Measurements from ENCODE around the gene ERAP2. TPM values are rescaled to one million over a fixed set of nuclear protein-coding genes. Genes with fewer than 3 reads are reported as not detected.

The ERAP2 gene
- total and polyA plus RNA-seq, 2 of the 13 experiments (the other 11 are each of a cell fraction or from before 2014, with no cell fraction given): 12.8 to 16.6 TPM

DNA sequence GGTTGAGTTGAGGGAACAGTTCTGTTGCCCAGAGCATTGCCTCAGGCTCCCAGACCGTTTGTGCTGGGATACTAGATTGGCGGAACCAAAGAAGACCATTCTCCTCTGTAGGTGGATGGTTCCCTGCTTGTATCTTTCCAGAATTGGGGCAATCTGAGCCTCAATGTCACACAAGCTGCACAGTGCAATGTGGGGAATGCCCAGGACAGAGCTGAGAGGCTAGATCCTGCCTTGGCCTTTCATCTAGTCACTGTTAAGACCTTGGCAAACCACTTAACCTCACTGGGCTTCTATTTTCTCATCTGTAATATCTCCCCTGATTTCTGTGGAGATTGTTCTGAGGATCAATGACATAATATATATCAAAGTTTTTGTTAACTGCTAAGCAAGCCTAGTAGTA lies 16.9 kb upstream of the ERAP2 start:
- intact Hi-C loops (cut with micrococcal nuclease; ENCODE audit: unreplicated experiment): no loop called here
- H3K9me3 ChIP-seq (ENCODE audit: low read length): no peaks in the 10 kb centered on the region
- POLR2A ChIA-PET: no interaction called here
- DNase-seq (ENCODE audit: low spot score): no peak
- H3K27ac ChIP-seq (ENCODE audit: extremely low read length, insufficient read depth, low read length): no peak overlapping the region
- H3K4me2 ChIP-seq (ENCODE audit: low read depth, low read length): no peak overlapping the region
- in situ Hi-C loops (cut with HindIII; ENCODE audit: extremely low pct_ligation_motif_present, low pct_unique_long_range_greater_than_20kb): no loop called here
- ATAC-seq: no peak; the same call in 2 of the 3 replicates
- no peak overlapping the region for H3K4me3 ChIP-seq (replicated peaks in 1 of 3; ENCODE audit: insufficient read depth in 1 of 3, low read depth in 2 of 3, low read length in 3 of 3)
- H3K9ac ChIP-seq (ENCODE audit: insufficient read depth, low read depth, low read length): no peak overlapping the region
- H3K79me2 ChIP-seq (ENCODE audit: insufficient read depth, low read length): no peaks in the 10 kb centered on the region
- peaks cover 23% of the 10 kb centered on the region for H3K4me1 ChIP-seq (ENCODE audit: insufficient read depth, low read length)
- no peaks in the 10 kb centered on the region for H4K20me1 ChIP-seq (ENCODE audit: insufficient read depth, low read length)
- no peaks in the 10 kb centered on the region for H3K27me3 ChIP-seq (ENCODE audit: control insufficient read depth in 1 of 2, insufficient read depth in 2 of 2, low read length in 2 of 2)
- H2AFZ ChIP-seq (ENCODE audit: low read length): no peak overlapping the region
- no peak for TF ChIP-seq ARNT2 (CRISPR knock-in tag; IDR thresholded peaks at IDR 0.05; ENCODE audit: low read depth)
- no peak for TF ChIP-seq ZNF543 (CRISPR knock-in tag; IDR thresholded peaks at IDR 0.05)
- no peak for TF ChIP-seq ZNF224 (CRISPR knock-in tag; IDR thresholded peaks at IDR 0.05)
- TF ChIP-seq, protein P1, sequence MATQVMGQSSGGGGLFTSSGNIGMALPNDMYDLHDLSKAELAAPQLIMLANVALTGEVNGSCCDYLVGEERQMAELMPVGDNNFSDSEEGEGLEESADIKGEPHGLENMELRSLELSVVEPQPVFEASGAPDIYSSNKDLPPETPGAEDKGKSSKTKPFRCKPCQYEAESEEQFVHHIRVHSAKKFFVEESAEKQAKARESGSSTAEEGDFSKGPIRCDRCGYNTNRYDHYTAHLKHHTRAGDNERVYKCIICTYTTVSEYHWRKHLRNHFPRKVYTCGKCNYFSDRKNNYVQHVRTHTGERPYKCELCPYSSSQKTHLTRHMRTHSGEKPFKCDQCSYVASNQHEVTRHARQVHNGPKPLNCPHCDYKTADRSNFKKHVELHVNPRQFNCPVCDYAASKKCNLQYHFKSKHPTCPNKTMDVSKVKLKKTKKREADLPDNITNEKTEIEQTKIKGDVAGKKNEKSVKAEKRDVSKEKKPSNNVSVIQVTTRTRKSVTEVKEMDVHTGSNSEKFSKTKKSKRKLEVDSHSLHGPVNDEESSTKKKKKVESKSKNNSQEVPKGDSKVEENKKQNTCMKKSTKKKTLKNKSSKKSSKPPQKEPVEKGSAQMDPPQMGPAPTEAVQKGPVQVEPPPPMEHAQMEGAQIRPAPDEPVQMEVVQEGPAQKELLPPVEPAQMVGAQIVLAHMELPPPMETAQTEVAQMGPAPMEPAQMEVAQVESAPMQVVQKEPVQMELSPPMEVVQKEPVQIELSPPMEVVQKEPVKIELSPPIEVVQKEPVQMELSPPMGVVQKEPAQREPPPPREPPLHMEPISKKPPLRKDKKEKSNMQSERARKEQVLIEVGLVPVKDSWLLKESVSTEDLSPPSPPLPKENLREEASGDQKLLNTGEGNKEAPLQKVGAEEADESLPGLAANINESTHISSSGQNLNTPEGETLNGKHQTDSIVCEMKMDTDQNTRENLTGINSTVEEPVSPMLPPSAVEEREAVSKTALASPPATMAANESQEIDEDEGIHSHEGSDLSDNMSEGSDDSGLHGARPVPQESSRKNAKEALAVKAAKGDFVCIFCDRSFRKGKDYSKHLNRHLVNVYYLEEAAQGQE (IDR thresholded peaks at IDR 0.05; ENCODE audit: borderline replicate concordance in 1 of 2, low read depth in 1 of 2, low read length in 2 of 2): no peak
- TF ChIP-seq, protein P2, sequence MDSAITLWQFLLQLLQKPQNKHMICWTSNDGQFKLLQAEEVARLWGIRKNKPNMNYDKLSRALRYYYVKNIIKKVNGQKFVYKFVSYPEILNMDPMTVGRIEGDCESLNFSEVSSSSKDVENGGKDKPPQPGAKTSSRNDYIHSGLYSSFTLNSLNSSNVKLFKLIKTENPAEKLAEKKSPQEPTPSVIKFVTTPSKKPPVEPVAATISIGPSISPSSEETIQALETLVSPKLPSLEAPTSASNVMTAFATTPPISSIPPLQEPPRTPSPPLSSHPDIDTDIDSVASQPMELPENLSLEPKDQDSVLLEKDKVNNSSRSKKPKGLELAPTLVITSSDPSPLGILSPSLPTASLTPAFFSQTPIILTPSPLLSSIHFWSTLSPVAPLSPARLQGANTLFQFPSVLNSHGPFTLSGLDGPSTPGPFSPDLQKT (CRISPR knock-in tag; IDR thresholded peaks at IDR 0.05; ENCODE audit: borderline replicate concordance): no peak
- TF ChIP-seq TP53 (CRISPR knock-in tag; conservative IDR thresholded peaks at IDR 0.05): no peak
- TF ChIP-seq TOE1 (CRISPR knock-in tag; IDR thresholded peaks at IDR 0.05): no peak
- no peak for TF ChIP-seq ZNF264 (CRISPR knock-in tag; IDR thresholded peaks at IDR 0.05)
- TF ChIP-seq FOXP1 (IDR thresholded peaks at IDR 0.05): no peak
- no peak for TF ChIP-seq FOXP1 (CRISPR knock-in tag; IDR thresholded peaks at IDR 0.05)
- TF ChIP-seq ZNF660 (CRISPR knock-in tag; IDR thresholded peaks at IDR 0.05; ENCODE audit: borderline replicate concordance, low read depth): no peak
- TF ChIP-seq SMC3 (IDR thresholded peaks at IDR 0.05; ENCODE audit: low read length): no peak
- no peak for TF ChIP-seq SOX6 (IDR thresholded peaks at IDR 0.05)
- TF ChIP-seq SOX6 (CRISPR knock-in tag; IDR thresholded peaks at IDR 0.05): no peak
- no peak for TF ChIP-seq ZNF629 (CRISPR knock-in tag; conservative IDR thresholded peaks at IDR 0.05)
- CTCF ChIA-PET (ENCODE audit: low intra/inter-chr PET ratio, low total read pairs): no interaction called here
- H3K36me3 ChIP-seq (replicated peaks in 1 of 2; ENCODE audit: control insufficient read depth in 1 of 2, insufficient read depth in 2 of 2, low read length in 2 of 2): no peaks in the 10 kb centered on the region
- BruUV-seq (replicated peaks): no TSS peak
- no CpG with 5 or more reads among the region's 2 CpGs for WGBS (ENCODE audit: low lambda C conversion rate)
- FAIRE-seq: no peak

Data from HepG2 (cell line).